ENCODE measurements around the gene BRD7. TPM values are rescaled to one million over a fixed set of nuclear protein-coding genes. Genes with fewer than 3 reads are reported as not detected.
A peak's percentile ranks its signal among the peaks of the same experiment; 100 is the strongest.

The BRD7 gene
- total RNA-seq, 1 experiment from 2014 or later, result 122 TPM

DNA sequence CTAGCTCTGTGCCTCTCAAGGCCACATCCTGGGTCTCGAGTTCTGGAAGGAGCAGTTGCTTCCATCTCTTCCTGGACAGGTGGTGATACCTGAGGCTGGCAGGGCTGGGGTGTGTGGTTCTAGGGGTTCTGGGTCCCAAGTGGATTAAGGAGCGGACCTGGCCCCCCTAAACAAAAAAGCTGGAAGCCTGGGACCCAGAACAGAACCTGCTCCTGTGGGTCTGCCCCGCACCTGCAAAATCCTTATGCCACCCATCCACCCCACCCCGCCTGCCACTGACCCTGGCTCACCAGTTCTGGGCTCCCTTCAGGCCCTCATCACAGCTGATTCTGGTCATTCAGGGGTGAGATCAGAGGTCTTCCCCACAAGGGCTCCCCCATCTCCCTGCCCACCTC, 57.7 kb downstream of the BRD7 start (continued):
- TF ChIP-seq, protein P1, sequence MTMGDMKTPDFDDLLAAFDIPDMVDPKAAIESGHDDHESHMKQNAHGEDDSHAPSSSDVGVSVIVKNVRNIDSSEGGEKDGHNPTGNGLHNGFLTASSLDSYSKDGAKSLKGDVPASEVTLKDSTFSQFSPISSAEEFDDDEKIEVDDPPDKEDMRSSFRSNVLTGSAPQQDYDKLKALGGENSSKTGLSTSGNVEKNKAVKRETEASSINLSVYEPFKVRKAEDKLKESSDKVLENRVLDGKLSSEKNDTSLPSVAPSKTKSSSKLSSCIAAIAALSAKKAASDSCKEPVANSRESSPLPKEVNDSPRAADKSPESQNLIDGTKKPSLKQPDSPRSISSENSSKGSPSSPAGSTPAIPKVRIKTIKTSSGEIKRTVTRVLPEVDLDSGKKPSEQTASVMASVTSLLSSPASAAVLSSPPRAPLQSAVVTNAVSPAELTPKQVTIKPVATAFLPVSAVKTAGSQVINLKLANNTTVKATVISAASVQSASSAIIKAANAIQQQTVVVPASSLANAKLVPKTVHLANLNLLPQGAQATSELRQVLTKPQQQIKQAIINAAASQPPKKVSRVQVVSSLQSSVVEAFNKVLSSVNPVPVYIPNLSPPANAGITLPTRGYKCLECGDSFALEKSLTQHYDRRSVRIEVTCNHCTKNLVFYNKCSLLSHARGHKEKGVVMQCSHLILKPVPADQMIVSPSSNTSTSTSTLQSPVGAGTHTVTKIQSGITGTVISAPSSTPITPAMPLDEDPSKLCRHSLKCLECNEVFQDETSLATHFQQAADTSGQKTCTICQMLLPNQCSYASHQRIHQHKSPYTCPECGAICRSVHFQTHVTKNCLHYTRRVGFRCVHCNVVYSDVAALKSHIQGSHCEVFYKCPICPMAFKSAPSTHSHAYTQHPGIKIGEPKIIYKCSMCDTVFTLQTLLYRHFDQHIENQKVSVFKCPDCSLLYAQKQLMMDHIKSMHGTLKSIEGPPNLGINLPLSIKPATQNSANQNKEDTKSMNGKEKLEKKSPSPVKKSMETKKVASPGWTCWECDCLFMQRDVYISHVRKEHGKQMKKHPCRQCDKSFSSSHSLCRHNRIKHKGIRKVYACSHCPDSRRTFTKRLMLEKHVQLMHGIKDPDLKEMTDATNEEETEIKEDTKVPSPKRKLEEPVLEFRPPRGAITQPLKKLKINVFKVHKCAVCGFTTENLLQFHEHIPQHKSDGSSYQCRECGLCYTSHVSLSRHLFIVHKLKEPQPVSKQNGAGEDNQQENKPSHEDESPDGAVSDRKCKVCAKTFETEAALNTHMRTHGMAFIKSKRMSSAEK (CRISPR knock-in tag; IDR thresholded peaks at IDR 0.05; ENCODE audit: borderline replicate concordance), result no peak
- TF ChIP-seq CREB1 (CRISPR knock-in tag; IDR thresholded peaks at IDR 0.05), result no peak
- no peak for TF ChIP-seq NFE2L1 (CRISPR knock-in tag; IDR thresholded peaks at IDR 0.05)
- TF ChIP-seq, protein P2, sequence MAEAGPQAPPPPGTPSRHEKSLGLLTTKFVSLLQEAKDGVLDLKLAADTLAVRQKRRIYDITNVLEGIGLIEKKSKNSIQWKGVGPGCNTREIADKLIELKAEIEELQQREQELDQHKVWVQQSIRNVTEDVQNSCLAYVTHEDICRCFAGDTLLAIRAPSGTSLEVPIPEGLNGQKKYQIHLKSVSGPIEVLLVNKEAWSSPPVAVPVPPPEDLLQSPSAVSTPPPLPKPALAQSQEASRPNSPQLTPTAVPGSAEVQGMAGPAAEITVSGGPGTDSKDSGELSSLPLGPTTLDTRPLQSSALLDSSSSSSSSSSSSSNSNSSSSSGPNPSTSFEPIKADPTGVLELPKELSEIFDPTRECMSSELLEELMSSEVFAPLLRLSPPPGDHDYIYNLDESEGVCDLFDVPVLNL (CRISPR knock-in tag; IDR thresholded peaks at IDR 0.05; ENCODE audit: borderline replicate concordance, low read depth), result no peak
- TF ChIP-seq SMAD3 (CRISPR knock-in tag; IDR thresholded peaks at IDR 0.05; ENCODE audit: borderline replicate concordance), result no peak
- TF ChIP-seq, protein P3, sequence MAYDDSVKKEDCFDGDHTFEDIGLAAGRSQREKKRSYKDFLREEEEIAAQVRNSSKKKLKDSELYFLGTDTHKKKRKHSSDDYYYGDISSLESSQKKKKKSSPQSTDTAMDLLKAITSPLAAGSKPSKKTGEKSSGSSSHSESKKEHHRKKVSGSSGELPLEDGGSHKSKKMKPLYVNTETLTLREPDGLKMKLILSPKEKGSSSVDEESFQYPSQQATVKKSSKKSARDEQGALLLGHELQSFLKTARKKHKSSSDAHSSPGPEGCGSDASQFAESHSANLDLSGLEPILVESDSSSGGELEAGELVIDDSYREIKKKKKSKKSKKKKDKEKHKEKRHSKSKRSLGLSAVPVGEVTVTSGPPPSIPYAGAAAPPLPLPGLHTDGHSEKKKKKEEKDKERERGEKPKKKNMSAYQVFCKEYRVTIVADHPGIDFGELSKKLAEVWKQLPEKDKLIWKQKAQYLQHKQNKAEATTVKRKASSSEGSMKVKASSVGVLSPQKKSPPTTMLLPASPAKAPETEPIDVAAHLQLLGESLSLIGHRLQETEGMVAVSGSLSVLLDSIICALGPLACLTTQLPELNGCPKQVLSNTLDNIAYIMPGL (CRISPR knock-in tag; IDR thresholded peaks at IDR 0.05), result no peak

DNA sequence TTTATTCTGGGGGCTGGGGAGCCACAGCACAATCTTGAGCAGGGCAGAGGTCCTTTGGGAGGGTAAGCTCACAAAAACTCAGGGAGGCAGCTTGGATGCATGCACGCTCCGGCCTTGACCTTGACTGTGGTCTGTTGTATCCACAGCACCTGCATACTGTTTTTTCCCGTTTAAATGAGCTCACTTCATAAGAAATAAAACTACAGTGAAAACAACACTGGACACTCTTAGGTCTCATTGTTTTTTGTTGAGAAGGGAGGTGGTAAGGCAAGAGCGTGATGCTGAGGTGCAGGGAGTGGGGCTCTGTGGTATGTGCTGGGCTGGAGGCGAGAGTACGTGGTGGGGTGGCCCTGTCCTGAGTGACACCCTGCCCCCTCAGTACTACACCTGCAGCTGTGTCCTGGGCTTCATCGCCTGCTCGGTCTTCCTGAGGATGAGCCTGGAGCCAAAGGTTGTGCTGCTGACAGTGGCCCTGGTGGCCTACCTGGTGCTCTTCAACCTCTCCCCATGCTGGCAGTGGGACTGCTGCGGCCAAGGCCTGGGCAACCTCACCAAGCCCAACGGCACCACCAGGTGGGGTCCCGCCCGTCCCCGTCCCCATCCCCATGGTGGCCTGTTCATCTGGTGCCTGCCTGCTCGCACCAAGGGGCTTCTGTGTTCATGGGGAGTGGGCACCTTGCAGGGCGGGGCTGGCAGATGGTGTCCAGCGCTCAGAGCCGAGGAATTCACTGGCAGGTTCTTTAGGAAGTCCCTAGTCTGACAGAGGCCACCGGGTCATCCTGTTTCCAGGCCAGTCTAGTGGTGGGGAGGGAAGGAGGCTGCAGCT, 58.3 kb downstream of the BRD7 start:
- H3K4me3 Mint-ChIP-seq, result no peak overlapping the region
- H3K9me3 Mint-ChIP-seq, result no peaks in the 10 kb centered on the region
- ATAC-seq (peak; percentile 38), DNase-seq (ENCODE audit: low spot score) (no peak)
- H3K4me1 Mint-ChIP-seq, result no peaks in the 10 kb centered on the region
- no peaks in the 10 kb centered on the region for H3K27me3 Mint-ChIP-seq (ENCODE audit: low read depth)
- H3K36me3 Mint-ChIP-seq, result peaks cover 8% of the 10 kb centered on the region
- no peak overlapping the region for H3K27ac Mint-ChIP-seq
- CTCF ChIA-PET, result interaction anchor here (1.2 to 2.5 kb wide), 4 partner anchors 16 to 355 kb away, joined by 3 to 8 read pairs (median 4); no protein-coding TSS in a partner anchor
- TF ChIP-seq ZNF232 (CRISPR knock-in tag; IDR thresholded peaks at IDR 0.05), result no peak
- TF ChIP-seq NR3C1 (CRISPR knock-in tag; conservative IDR thresholded peaks at IDR 0.05; ENCODE audit: low read depth), result no peak
- TF ChIP-seq ZNF219 (CRISPR knock-in tag; IDR thresholded peaks at IDR 0.05; ENCODE audit: borderline replicate concordance), result no peak
- TF ChIP-seq NFE2L1 (CRISPR knock-in tag; IDR thresholded peaks at IDR 0.05), result no peak
- POLR2A ChIA-PET, result no interaction called here

DNA sequence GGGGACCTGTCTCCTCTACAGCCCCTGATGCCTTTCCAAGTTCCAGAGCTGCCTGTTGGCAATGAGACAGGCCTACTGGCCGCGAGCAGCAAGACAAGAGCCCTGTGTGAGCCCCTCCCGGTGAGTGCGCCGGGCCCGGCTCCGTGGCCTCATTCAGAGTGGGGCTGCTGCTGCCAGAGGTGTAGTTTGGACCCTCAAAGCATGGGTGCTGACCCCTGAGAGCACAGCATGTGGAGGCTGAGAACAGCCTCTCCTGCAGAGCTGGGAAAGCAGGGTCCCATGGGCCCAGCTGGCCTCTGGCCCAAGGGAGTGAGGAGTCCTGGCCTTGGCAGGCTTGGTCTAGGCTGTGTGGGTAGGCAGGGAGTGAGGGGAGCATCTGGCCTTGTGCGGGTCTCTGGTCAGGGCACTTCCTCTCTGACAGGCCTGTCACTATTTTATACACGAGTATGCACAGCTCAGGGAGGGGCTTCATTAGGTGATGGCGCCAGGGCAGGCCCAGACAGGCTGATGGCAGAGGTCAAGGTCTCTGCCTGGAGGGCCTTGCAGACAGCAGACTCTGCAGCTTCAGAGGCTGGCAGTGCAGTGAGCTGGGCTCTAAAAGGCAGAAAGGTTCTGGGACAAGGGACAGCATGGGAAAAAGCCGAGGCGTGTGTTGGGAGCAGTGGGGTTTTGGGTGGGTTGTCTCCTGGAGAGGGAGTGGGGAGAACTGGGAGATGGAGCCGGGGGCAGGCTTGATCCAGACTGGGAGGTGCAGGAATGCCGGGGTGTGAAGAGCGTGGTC, 59.1 kb downstream of the BRD7 start:
- POLR2A ChIA-PET, result no interaction called here
- no peaks in the 10 kb centered on the region for H3K9me3 Mint-ChIP-seq
- no peaks in the 10 kb centered on the region for H3K4me1 Mint-ChIP-seq
- CTCF ChIA-PET, result interaction anchor here (0.9 to 2.5 kb wide), 5 partner anchors 96 to 356 kb away, joined by 3 to 8 read pairs (median 4); partner anchors contain the start of gene CNEP1R1
- H3K4me3 Mint-ChIP-seq, result no peak overlapping the region
- ATAC-seq (no peak; the same call in 1 of the 2 replicates), DNase-seq (ENCODE audit: low spot score) (no peak)
- H3K27ac Mint-ChIP-seq, result no peak overlapping the region; the same call in 1 of the 2 replicates
- peaks cover 5% of the 10 kb centered on the region for H3K36me3 Mint-ChIP-seq
- H3K27me3 Mint-ChIP-seq (ENCODE audit: low read depth), result no peaks in the 10 kb centered on the region
- TF ChIP-seq NFE2L1 (CRISPR knock-in tag; IDR thresholded peaks at IDR 0.05) (no peak), ZNF416 (CRISPR knock-in tag; IDR thresholded peaks at IDR 0.05) (no peak), FOXJ3 (CRISPR knock-in tag; IDR thresholded peaks at IDR 0.05; ENCODE audit: borderline replicate concordance) (no peak), GRHL2 (CRISPR knock-in tag; IDR thresholded peaks at IDR 0.05; ENCODE audit: insufficient replicate concordance, severe bottlenecking) (no peak), TP53 (CRISPR knock-in tag; IDR thresholded peaks at IDR 0.05) (no peak), ZBTB21 (CRISPR knock-in tag; IDR thresholded peaks at IDR 0.05; ENCODE audit: borderline replicate concordance) (no peak)
- TF ChIP-seq, protein P2 (CRISPR knock-in tag; IDR thresholded peaks at IDR 0.05; ENCODE audit: borderline replicate concordance, low read depth), result no peak
- TF ChIP-seq, protein P4, sequence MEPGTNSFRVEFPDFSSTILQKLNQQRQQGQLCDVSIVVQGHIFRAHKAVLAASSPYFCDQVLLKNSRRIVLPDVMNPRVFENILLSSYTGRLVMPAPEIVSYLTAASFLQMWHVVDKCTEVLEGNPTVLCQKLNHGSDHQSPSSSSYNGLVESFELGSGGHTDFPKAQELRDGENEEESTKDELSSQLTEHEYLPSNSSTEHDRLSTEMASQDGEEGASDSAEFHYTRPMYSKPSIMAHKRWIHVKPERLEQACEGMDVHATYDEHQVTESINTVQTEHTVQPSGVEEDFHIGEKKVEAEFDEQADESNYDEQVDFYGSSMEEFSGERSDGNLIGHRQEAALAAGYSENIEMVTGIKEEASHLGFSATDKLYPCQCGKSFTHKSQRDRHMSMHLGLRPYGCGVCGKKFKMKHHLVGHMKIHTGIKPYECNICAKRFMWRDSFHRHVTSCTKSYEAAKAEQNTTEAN (CRISPR knock-in tag; IDR thresholded peaks at IDR 0.05), result no peak
- TF ChIP-seq, protein P3 (CRISPR knock-in tag; IDR thresholded peaks at IDR 0.05), result no peak
- TF ChIP-seq, protein P5, sequence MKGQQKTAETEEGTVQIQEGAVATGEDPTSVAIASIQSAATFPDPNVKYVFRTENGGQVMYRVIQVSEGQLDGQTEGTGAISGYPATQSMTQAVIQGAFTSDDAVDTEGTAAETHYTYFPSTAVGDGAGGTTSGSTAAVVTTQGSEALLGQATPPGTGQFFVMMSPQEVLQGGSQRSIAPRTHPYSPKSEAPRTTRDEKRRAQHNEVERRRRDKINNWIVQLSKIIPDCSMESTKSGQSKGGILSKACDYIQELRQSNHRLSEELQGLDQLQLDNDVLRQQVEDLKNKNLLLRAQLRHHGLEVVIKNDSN (CRISPR knock-in tag; IDR thresholded peaks at IDR 0.05), result no peak
